ENCODE results near the gene PPM1L. TPM values are rescaled to one million over a fixed set of nuclear protein-coding genes. Genes with fewer than 3 reads are reported as not detected.

The PPM1L gene
- polyA plus RNA-seq, 1 experiment, result 0.66 TPM

GRCh38 chr3:160739079-160739478 is 17.0 kb upstream of the PPM1L start:
- POLR2A ChIA-PET, result no interaction called here
- CTCF ChIA-PET, result interaction anchor here (1.1 kb wide), 1 partner anchor 12 kb away, joined by 4 read pairs; no protein-coding TSS in a partner anchor
- no peak for DNase-seq (ENCODE audit: low read depth)
- H3K4me3 ChIP-seq (ENCODE audit: low read depth, low read length), result no peak overlapping the region
- TF ChIP-seq CTCF (IDR thresholded peaks at IDR 0.05; ENCODE audit: insufficient read depth, low read depth, low read length), result no peak
- H3K27me3 ChIP-seq (ENCODE audit: control insufficient read depth, insufficient read depth, low read length), result peaks cover 6% of the 10 kb centered on the region; the same call in 1 of the 2 replicates
- no peaks in the 10 kb centered on the region for H3K36me3 ChIP-seq (ENCODE audit: control insufficient read depth, insufficient read depth, low read length)

GRCh38 chr3:160746976-160747375 is 9.1 kb upstream of the PPM1L start:
- no peak for TF ChIP-seq CTCF (IDR thresholded peaks at IDR 0.05; ENCODE audit: insufficient read depth, low read depth, low read length)
- POLR2A ChIA-PET, result no interaction called here
- Histone ChIP-seq H3K27me3 (ENCODE audit: control insufficient read depth, insufficient read depth, low read length) (peaks cover 2% of the 10 kb centered on the region; the same call in 1 of the 2 replicates), H3K36me3 (ENCODE audit: control insufficient read depth, insufficient read depth, low read length) (no peaks in the 10 kb centered on the region), H3K4me3 (ENCODE audit: low read depth, low read length) (no peak overlapping the region)
- CTCF ChIA-PET, result no interaction called here
- no peak for DNase-seq (ENCODE audit: low read depth)

- no peaks in the 10 kb centered on the region for H3K36me3 ChIP-seq (ENCODE audit: control insufficient read depth, insufficient read depth, low read length)
- no peak for DNase-seq (ENCODE audit: low read depth)
- H3K4me3 ChIP-seq (ENCODE audit: low read depth, low read length), result no peak overlapping the region
- ChIA-PET CTCF (no interaction called here), POLR2A (no interaction called here)
- no peak for TF ChIP-seq CTCF (IDR thresholded peaks at IDR 0.05; ENCODE audit: insufficient read depth, low read depth, low read length)
- H3K27me3 ChIP-seq (ENCODE audit: control insufficient read depth, insufficient read depth, low read length), result peaks cover 2% of the 10 kb centered on the region; the same call in 1 of the 2 replicates
Observed at GRCh38 chr3:160747422-160747821, 8.6 kb upstream of the PPM1L start.

- Histone ChIP-seq H3K27me3 (ENCODE audit: control insufficient read depth, insufficient read depth, low read length) (peaks cover 2% of the 10 kb centered on the region; the same call in 1 of the 2 replicates), H3K4me3 (ENCODE audit: low read depth, low read length) (no peak overlapping the region), H3K36me3 (ENCODE audit: control insufficient read depth, insufficient read depth, low read length) (no peaks in the 10 kb centered on the region)
- DNase-seq (ENCODE audit: low read depth), result no peak
- no peak for TF ChIP-seq CTCF (IDR thresholded peaks at IDR 0.05; ENCODE audit: insufficient read depth, low read depth, low read length)
- ChIA-PET CTCF (no interaction called here), POLR2A (no interaction called here)
Observed at GRCh38 chr3:160748231-160748630, 7.8 kb upstream of the PPM1L start.

GRCh38 chr3:160748787-160749186 is 7.2 kb upstream of the PPM1L start:
- DNase-seq (ENCODE audit: low read depth), result no peak
- H3K4me3 ChIP-seq (ENCODE audit: low read depth, low read length), result no peak overlapping the region
- ChIA-PET CTCF (no interaction called here), POLR2A (no interaction called here)
- TF ChIP-seq CTCF (IDR thresholded peaks at IDR 0.05; ENCODE audit: insufficient read depth, low read depth, low read length), result no peak
- H3K27me3 ChIP-seq (ENCODE audit: control insufficient read depth, insufficient read depth, low read length), result peaks cover 2% of the 10 kb centered on the region; the same call in 1 of the 2 replicates
- no peaks in the 10 kb centered on the region for H3K36me3 ChIP-seq (ENCODE audit: control insufficient read depth, insufficient read depth, low read length)
